Epithelial cell of alveolus of lung (primary cell): ENCODE results near the gene LRCH2. TPM values are rescaled to one million over a fixed set of nuclear protein-coding genes. Genes with fewer than 3 reads are reported as not detected.

ENCODE experiments used
- total RNA-seq: library from RNA; depleted of rRNA; stranded (reverse); fragments of >200 nt; gene quantifications from 2 replicates; pipeline ENCODE4 v1.2.1, GENCODE V29; 2015

The LRCH2 gene, protein sequence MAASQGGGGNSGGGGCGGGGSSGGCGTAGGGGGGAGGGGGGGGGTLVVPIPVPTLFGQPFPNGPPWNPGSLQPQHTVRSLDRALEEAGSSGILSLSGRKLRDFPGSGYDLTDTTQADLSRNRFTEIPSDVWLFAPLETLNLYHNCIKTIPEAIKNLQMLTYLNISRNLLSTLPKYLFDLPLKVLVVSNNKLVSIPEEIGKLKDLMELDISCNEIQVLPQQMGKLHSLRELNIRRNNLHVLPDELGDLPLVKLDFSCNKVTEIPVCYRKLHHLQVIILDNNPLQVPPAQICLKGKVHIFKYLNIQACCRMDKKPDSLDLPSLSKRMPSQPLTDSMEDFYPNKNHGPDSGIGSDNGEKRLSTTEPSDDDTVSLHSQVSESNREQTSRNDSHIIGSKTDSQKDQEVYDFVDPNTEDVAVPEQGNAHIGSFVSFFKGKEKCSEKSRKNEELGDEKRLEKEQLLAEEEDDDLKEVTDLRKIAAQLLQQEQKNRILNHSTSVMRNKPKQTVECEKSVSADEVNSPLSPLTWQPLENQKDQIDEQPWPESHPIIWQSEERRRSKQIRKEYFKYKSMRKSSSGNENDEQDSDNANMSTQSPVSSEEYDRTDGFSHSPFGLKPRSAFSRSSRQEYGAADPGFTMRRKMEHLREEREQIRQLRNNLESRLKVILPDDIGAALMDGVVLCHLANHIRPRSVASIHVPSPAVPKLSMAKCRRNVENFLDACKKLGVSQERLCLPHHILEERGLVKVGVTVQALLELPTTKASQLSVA
- 6.5 and 21.7 TPM in 2 replicates for total RNA-seq

DNA sequence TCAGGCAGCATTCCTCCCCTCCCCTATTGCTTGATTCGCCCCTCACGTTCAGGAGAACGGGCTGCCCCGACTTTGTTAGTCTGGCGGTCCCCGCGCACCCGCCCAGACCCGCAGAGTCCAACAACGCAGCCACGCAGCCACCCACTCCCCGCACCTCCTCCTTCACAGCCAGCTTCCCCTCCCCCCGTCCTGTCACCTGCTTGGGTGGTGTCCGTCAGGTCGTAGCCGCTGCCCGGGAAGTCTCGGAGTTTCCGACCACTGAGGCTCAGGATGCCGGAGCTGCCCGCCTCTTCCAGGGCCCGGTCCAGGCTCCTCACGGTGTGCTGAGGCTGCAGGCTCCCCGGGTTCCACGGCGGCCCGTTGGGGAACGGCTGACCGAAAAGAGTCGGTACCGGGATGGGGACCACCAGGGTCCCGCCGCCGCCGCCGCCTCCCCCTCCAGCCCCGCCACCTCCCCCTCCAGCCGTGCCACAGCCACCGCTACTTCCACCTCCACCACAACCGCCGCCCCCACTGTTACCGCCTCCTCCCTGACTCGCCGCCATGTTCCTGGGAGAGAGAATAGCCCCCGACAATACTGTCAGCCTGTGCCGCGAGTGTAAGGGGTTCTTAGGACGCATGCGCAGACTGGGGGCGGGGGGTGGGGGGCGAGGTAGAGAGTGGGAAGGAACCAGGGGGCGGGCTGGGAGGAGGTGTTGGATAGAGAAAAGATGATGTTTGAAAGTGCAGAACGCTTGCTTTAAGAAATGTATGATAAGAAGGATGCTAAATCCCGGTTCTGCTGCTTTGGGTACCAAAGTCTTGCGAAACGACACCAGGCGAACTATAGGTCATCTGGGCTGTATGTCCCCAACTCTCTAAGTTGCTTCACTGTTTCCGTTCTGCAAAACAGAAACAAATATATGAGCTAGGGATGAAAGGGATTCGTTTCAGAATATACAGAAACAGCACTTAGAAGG, at the start of gene LRCH2:
TSS of gene LRCH2 (minus strand) at position 600 of the 959 bp plus-strand sequence. CDS start at position 545, 55 bp downstream.

DNA sequence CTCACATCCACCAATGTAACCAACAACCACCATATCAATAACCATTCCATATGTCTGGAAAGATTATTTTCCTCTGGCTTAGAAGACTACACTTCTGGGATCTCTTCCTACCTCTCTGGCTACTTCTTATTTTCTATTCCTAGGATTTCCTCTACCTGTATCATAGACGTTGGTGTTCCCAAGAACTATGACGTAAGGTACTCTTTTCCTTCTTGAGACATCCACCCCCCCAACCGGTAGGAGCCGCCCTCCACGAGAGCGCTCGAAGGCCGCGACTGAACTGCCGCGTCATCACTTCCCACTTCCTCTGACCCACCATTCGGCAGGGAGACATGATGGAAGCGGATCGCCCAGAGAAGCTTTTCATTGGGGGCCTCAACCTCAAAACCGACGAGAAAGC, 44.8 kb downstream of the LRCH2 start, which contains the start of gene RBMXL3:
TSS of gene RBMXL3 (plus strand) at position 301 of the 400 bp plus-strand sequence. CDS start at position 333, 32 bp downstream.

Other genes with a start within 250 kb of the LRCH2 start
- 1.3 and 4.6 TPM in 2 replicates for gene IL13RA2, start 216.5 kb downstream of the LRCH2 start, total RNA-seq
- gene RBMXL3, start 44.7 kb downstream of the LRCH2 start, total RNA-seq, result not detected in 2 replicates
- gene LUZP4, start 55.6 kb upstream of the LRCH2 start, total RNA-seq, result not detected in 2 replicates